Measurements from ENCODE around the gene DNM1. TPM values are rescaled to one million over a fixed set of nuclear protein-coding genes. Genes with fewer than 3 reads are reported as not detected.

DNM1 gene
- total RNA-seq, 1 experiment from 2014 or later = 3.9 TPM

DNA sequence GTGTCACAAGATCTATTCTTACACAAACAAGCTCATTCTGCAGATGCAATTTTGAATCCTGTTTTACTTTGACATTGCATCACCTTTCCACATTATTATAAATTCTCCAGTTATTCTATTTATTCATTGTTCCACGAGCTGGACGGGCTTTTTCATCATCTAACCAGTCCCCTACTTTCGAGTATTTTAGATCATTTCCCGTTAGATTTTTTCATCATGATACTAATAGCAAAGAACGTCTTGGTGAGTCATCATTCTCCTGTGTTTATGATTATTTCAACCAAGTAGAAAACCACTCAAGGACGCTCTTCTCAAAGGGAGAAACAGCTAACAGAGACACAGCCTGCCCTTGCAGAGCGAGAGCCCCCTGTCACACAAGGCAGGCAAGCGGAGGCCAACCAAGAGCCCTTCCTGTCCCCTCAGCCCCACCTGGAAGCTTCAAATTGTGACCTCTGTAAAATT, 28.0 kb upstream of the DNM1 start:
- no peak for DNase-seq
- intact Hi-C loops (cut with micrococcal nuclease; ENCODE audit: unreplicated experiment) = no loop called here
- ChIA-PET CTCF (no interaction called here), POLR2A (interaction anchor here (0.9 kb wide), 1 partner anchor 864 kb away, joined by 3 read pairs; no protein-coding TSS in a partner anchor)
- Mint-ChIP-seq H3K4me1 (ENCODE audit: low read depth, unreplicated experiment) (no peaks in the 10 kb centered on the region), H3K9me3 (ENCODE audit: unreplicated experiment) (no peaks in the 10 kb centered on the region), H3K27me3 (ENCODE audit: insufficient read depth, unreplicated experiment) (no peaks in the 10 kb centered on the region), H3K36me3 (ENCODE audit: insufficient read depth, unreplicated experiment) (peaks cover 56% of the 10 kb centered on the region), H3K4me3 (ENCODE audit: unreplicated experiment) (no peak overlapping the region), H3K27ac (ENCODE audit: unreplicated experiment) (no peak overlapping the region)
- peaks cover 13% of the 10 kb centered on the region for H3K4me1 ChIP-seq
- H3K27me3 ChIP-seq (replicated peaks; ENCODE audit: control insufficient read depth, insufficient read depth, low read length) = no peaks in the 10 kb centered on the region
- no TSS peak for BruUV-seq (replicated peaks)
- TF ChIP-seq, protein P1, sequence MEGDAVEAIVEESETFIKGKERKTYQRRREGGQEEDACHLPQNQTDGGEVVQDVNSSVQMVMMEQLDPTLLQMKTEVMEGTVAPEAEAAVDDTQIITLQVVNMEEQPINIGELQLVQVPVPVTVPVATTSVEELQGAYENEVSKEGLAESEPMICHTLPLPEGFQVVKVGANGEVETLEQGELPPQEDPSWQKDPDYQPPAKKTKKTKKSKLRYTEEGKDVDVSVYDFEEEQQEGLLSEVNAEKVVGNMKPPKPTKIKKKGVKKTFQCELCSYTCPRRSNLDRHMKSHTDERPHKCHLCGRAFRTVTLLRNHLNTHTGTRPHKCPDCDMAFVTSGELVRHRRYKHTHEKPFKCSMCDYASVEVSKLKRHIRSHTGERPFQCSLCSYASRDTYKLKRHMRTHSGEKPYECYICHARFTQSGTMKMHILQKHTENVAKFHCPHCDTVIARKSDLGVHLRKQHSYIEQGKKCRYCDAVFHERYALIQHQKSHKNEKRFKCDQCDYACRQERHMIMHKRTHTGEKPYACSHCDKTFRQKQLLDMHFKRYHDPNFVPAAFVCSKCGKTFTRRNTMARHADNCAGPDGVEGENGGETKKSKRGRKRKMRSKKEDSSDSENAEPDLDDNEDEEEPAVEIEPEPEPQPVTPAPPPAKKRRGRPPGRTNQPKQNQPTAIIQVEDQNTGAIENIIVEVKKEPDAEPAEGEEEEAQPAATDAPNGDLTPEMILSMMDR (IDR thresholded peaks at IDR 0.05; ENCODE audit: insufficient read depth in 1 of 2, low read depth in 1 of 2, low read length in 1 of 2, severe bottlenecking in 1 of 2, unreplicated experiment in 1 of 2) = no peak
- H3K4me3 ChIP-seq (ENCODE audit: low read depth, low read length) = no peak overlapping the region
- H3K36me3 ChIP-seq (ENCODE audit: control insufficient read depth, insufficient read depth, low read length) = peaks cover 4% of the 10 kb centered on the region
- 0 out of 2 replicates have a peak, but pooled peaks cover 3% of the 10 kb centered on the region for H3K9me3 ChIP-seq

DNA sequence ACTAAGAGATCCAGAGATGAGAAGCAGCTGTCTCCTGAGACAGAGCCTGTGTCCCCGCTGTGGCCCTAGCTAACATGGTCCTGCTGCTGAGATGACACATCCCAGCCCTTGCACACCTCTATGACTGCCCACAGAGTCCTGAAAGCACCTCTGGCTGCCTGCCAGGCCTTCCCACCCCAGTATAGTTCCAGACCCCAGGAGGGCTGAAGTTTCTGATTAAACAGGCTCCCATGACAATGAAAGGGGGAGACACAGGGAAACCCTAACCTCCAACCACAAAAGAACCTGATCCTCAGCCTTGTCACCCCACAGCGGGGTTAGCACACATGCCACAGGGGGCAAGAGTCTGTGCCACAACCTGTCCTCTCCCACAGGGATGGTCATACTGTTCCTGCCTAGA, 27.5 kb upstream of the DNM1 start:
- POLR2A ChIA-PET = interaction anchor here (0.9 kb wide), 1 partner anchor 863 kb away, joined by 3 read pairs; no protein-coding TSS in a partner anchor
- intact Hi-C loops (cut with micrococcal nuclease; ENCODE audit: unreplicated experiment) = no loop called here
- peaks cover 13% of the 10 kb centered on the region for H3K4me1 ChIP-seq
- H3K36me3 Mint-ChIP-seq (ENCODE audit: insufficient read depth, unreplicated experiment) = peaks cover 62% of the 10 kb centered on the region
- H3K4me3 Mint-ChIP-seq (ENCODE audit: unreplicated experiment) = no peak overlapping the region
- H3K36me3 ChIP-seq (ENCODE audit: control insufficient read depth, insufficient read depth, low read length) = peaks cover 5% of the 10 kb centered on the region
- TF ChIP-seq, protein P1 (IDR thresholded peaks at IDR 0.05; ENCODE audit: insufficient read depth in 1 of 2, low read depth in 1 of 2, low read length in 1 of 2, severe bottlenecking in 1 of 2, unreplicated experiment in 1 of 2) = no peak
- CTCF ChIA-PET = no interaction called here
- BruUV-seq (replicated peaks) = no TSS peak
- 0 out of 2 replicates have a peak, but pooled peaks cover 3% of the 10 kb centered on the region for H3K9me3 ChIP-seq
- H3K27me3 ChIP-seq (replicated peaks; ENCODE audit: control insufficient read depth, insufficient read depth, low read length) = no peaks in the 10 kb centered on the region
- no peaks in the 10 kb centered on the region for H3K4me1 Mint-ChIP-seq (ENCODE audit: low read depth, unreplicated experiment)
- H3K9me3 Mint-ChIP-seq (ENCODE audit: unreplicated experiment) = no peaks in the 10 kb centered on the region
- H3K4me3 ChIP-seq (ENCODE audit: low read depth, low read length) = no peak overlapping the region
- H3K27me3 Mint-ChIP-seq (ENCODE audit: insufficient read depth, unreplicated experiment) = no peaks in the 10 kb centered on the region
- no peak overlapping the region for H3K27ac Mint-ChIP-seq (ENCODE audit: unreplicated experiment)
- DNase-seq = no peak

DNA sequence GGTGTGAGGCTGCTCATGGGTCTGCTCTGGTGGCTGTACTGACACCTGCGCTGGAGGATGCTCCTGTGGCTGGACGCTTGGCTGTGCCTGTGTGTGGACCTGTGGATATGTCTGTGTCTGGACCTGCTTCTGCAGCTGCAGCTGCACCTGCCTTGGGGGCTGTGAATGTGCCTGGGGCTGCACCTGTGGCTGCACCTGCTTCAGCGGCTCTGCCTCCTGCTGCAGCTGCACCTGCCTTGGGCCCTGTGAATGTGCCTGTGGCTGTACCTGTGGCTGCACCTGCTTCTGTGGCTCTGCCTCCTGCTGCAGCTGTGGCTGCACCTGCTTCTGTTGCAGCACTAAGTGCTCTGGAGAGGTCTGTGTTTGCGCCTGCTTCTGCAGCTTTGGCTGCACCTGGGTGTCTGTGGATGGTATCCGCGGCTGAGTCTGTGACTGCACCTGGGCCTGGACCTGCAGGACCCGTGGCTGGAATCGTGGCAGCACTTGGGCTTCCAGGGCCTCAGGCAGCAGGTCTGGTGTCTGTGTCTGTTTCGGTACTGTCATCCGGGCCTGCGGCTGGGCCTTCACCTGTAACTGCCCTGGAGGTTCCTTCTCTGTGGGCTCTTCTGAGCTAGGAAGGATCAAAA, 24.3 kb upstream of the DNM1 start:
- TSS peak; percentile 78 for BruUV-seq (replicated peaks)
- TF ChIP-seq, protein P1 (IDR thresholded peaks at IDR 0.05; ENCODE audit: insufficient read depth in 1 of 2, low read depth in 1 of 2, low read length in 1 of 2, severe bottlenecking in 1 of 2, unreplicated experiment in 1 of 2) = no peak
- intact Hi-C loops (cut with micrococcal nuclease; ENCODE audit: unreplicated experiment) = no loop called here
- Histone ChIP-seq H3K27me3 (replicated peaks; ENCODE audit: control insufficient read depth, insufficient read depth, low read length) (no peaks in the 10 kb centered on the region), H3K36me3 (ENCODE audit: control insufficient read depth, insufficient read depth, low read length) (peaks cover 5% of the 10 kb centered on the region), H3K4me1 (peaks cover 13% of the 10 kb centered on the region), H3K4me3 (ENCODE audit: low read depth, low read length) (no peak overlapping the region), H3K9me3 (0 out of 2 replicates have a peak, but pooled peaks cover 3% of the 10 kb centered on the region)
- H3K9me3 Mint-ChIP-seq (ENCODE audit: unreplicated experiment) = no peaks in the 10 kb centered on the region
- H3K27ac Mint-ChIP-seq (ENCODE audit: unreplicated experiment) = no peak overlapping the region
- H3K4me3 Mint-ChIP-seq (ENCODE audit: unreplicated experiment) = no peak overlapping the region
- H3K4me1 Mint-ChIP-seq (ENCODE audit: low read depth, unreplicated experiment) = no peaks in the 10 kb centered on the region
- H3K27me3 Mint-ChIP-seq (ENCODE audit: insufficient read depth, unreplicated experiment) = no peaks in the 10 kb centered on the region
- no peak for DNase-seq
- CTCF ChIA-PET = no interaction called here
- POLR2A ChIA-PET = no interaction called here
- peaks cover 72% of the 10 kb centered on the region for H3K36me3 Mint-ChIP-seq (ENCODE audit: insufficient read depth, unreplicated experiment)

Measured in Caco-2 (cell line).